Measurements from ENCODE around the gene SERPINI1.

SERPINI1 gene

GRCh38 chr3:167835359-167835758 lies 99.8 kb downstream of the SERPINI1 start:
- Histone ChIP-seq H3K4me1 (ENCODE audit: insufficient read depth, low read length) (no peaks in the 10 kb centered on the region), H3K27ac (ENCODE audit: low read length) (no peak overlapping the region), H3K36me3 (ENCODE audit: insufficient read depth, low read depth, low read length) (no peaks in the 10 kb centered on the region), H3K27me3 (ENCODE audit: insufficient read depth, low read length) (no peaks in the 10 kb centered on the region), H3K4me3 (ENCODE audit: low read length) (no peak overlapping the region), H3K9me3 (ENCODE audit: insufficient read depth, low read depth, low read length) (no peaks in the 10 kb centered on the region), H3K9ac (ENCODE audit: low read depth, low read length) (no peak overlapping the region)

GRCh38 chr3:167835953-167836352 lies 100.4 kb downstream of the SERPINI1 start:
- Histone ChIP-seq H3K27ac (ENCODE audit: low read length) (no peak overlapping the region), H3K36me3 (ENCODE audit: insufficient read depth, low read depth, low read length) (no peaks in the 10 kb centered on the region), H3K9ac (ENCODE audit: low read depth, low read length) (no peak overlapping the region), H3K4me3 (ENCODE audit: low read length) (no peak overlapping the region), H3K9me3 (ENCODE audit: insufficient read depth, low read depth, low read length) (no peaks in the 10 kb centered on the region), H3K27me3 (ENCODE audit: insufficient read depth, low read length) (no peaks in the 10 kb centered on the region), H3K4me1 (ENCODE audit: insufficient read depth, low read length) (no peaks in the 10 kb centered on the region)

- H3K27ac ChIP-seq (ENCODE audit: low read length), result no peak overlapping the region
- no peaks in the 10 kb centered on the region for H3K27me3 ChIP-seq (ENCODE audit: insufficient read depth, low read length)
- no peaks in the 10 kb centered on the region for H3K4me1 ChIP-seq (ENCODE audit: insufficient read depth, low read length)
- H3K9ac ChIP-seq (ENCODE audit: low read depth, low read length), result no peak overlapping the region
- H3K4me3 ChIP-seq (ENCODE audit: low read length), result no peak overlapping the region
- no peaks in the 10 kb centered on the region for H3K9me3 ChIP-seq (ENCODE audit: insufficient read depth, low read depth, low read length)
- no peaks in the 10 kb centered on the region for H3K36me3 ChIP-seq (ENCODE audit: insufficient read depth, low read depth, low read length)
These were observed 101.9 kb downstream of the SERPINI1 start for GRCh38 chr3:167837466-167837865.

- Histone ChIP-seq H3K9me3 (ENCODE audit: insufficient read depth, low read depth, low read length) (no peaks in the 10 kb centered on the region), H3K27me3 (ENCODE audit: insufficient read depth, low read length) (no peaks in the 10 kb centered on the region), H3K27ac (ENCODE audit: low read length) (no peak overlapping the region), H3K4me1 (ENCODE audit: insufficient read depth, low read length) (no peaks in the 10 kb centered on the region), H3K9ac (ENCODE audit: low read depth, low read length) (no peak overlapping the region), H3K4me3 (ENCODE audit: low read length) (no peak overlapping the region), H3K36me3 (ENCODE audit: insufficient read depth, low read depth, low read length) (no peaks in the 10 kb centered on the region)
These were observed 104.1 kb downstream of the SERPINI1 start for GRCh38 chr3:167839460-167840134.

DNA sequence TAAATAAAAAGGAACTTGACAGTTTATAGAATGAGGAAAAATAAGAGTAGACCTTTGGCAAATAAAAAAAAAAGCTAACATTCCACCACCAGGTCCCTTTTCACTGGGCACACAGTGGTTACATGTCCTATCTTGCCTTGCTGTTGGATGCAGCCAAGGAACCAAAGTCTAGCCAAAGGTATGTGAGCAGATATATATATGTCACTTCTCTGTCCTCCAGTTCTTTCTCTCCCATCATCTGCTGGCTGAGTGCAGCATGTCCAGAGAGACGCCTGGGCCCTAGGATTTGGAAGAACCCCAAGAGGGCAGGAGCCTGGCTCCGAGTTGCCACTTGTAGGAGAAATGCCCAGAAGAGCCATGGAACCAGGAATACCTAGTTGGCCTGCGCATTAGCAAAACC lies 104.7 kb downstream of the SERPINI1 start:
- H3K4me3 ChIP-seq (ENCODE audit: low read length), result no peak overlapping the region
- no peak overlapping the region for H3K9ac ChIP-seq (ENCODE audit: low read depth, low read length)
- no peaks in the 10 kb centered on the region for H3K36me3 ChIP-seq (ENCODE audit: insufficient read depth, low read depth, low read length)
- H3K4me1 ChIP-seq (ENCODE audit: insufficient read depth, low read length), result no peaks in the 10 kb centered on the region
- no peaks in the 10 kb centered on the region for H3K9me3 ChIP-seq (ENCODE audit: insufficient read depth, low read depth, low read length)
- H3K27me3 ChIP-seq (ENCODE audit: insufficient read depth, low read length), result no peaks in the 10 kb centered on the region
- H3K27ac ChIP-seq (ENCODE audit: low read length), result no peak overlapping the region

DNA sequence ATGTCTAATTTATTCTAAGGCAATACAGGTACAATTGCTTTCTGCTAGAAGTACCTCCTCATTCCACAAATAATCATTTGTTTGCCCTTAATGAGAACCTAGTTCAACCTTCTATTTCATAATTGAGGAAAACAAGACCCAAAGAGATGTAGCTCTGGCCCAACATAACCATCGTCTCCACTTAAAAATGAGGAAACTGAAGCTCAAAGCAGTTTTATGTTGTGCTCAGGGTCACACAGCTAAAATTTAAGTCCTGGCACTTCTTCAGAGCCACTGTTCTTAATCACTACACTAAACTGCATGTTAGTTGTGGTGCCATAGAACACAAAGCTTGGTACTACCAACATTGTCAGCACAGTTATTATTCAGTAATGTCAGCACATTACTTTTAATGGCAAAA lies 108.0 kb downstream of the SERPINI1 start:
- Histone ChIP-seq H3K27me3 (ENCODE audit: insufficient read depth, low read length) (no peaks in the 10 kb centered on the region), H3K27ac (ENCODE audit: low read length) (no peak overlapping the region), H3K9me3 (ENCODE audit: insufficient read depth, low read depth, low read length) (no peaks in the 10 kb centered on the region), H3K9ac (ENCODE audit: low read depth, low read length) (no peak overlapping the region), H3K4me3 (ENCODE audit: low read length) (no peak overlapping the region), H3K36me3 (ENCODE audit: insufficient read depth, low read depth, low read length) (no peaks in the 10 kb centered on the region), H3K4me1 (ENCODE audit: insufficient read depth, low read length) (no peaks in the 10 kb centered on the region)

- no peaks in the 10 kb centered on the region for H3K9me3 ChIP-seq (ENCODE audit: insufficient read depth, low read depth, low read length)
- no peaks in the 10 kb centered on the region for H3K4me1 ChIP-seq (ENCODE audit: insufficient read depth, low read length)
- no peak overlapping the region for H3K4me3 ChIP-seq (ENCODE audit: low read length)
- H3K9ac ChIP-seq (ENCODE audit: low read depth, low read length), result no peak overlapping the region
- H3K36me3 ChIP-seq (ENCODE audit: insufficient read depth, low read depth, low read length), result no peaks in the 10 kb centered on the region
- no peaks in the 10 kb centered on the region for H3K27me3 ChIP-seq (ENCODE audit: insufficient read depth, low read length)
- H3K27ac ChIP-seq (ENCODE audit: low read length), result no peak overlapping the region
These were observed 108.4 kb downstream of the SERPINI1 start for GRCh38 chr3:167843886-167844285.

DNA sequence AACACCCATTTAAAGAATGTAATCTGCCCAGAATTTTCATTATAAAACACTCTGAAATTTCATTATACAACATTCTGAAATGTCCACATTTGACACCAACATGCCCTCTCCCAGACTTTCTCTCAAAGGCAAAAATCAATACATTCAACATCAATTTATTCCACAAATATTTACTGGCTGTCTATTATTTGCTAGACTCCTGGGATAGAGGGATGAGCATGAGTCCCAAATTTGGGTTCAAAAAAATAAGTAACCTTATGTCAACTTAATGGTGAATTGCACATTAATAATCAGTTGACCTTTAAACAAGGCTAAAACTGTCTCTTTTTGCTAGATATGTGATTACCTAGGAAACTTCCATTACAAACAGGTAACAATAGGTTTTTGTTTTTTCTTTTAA lies 109.0 kb downstream of the SERPINI1 start:
- Histone ChIP-seq H3K4me3 (ENCODE audit: low read length) (no peak overlapping the region), H3K4me1 (ENCODE audit: insufficient read depth, low read length) (no peaks in the 10 kb centered on the region), H3K36me3 (ENCODE audit: insufficient read depth, low read depth, low read length) (no peaks in the 10 kb centered on the region), H3K9me3 (ENCODE audit: insufficient read depth, low read depth, low read length) (no peaks in the 10 kb centered on the region), H3K27me3 (ENCODE audit: insufficient read depth, low read length) (no peaks in the 10 kb centered on the region), H3K9ac (ENCODE audit: low read depth, low read length) (no peak overlapping the region), H3K27ac (ENCODE audit: low read length) (no peak overlapping the region)

DNA sequence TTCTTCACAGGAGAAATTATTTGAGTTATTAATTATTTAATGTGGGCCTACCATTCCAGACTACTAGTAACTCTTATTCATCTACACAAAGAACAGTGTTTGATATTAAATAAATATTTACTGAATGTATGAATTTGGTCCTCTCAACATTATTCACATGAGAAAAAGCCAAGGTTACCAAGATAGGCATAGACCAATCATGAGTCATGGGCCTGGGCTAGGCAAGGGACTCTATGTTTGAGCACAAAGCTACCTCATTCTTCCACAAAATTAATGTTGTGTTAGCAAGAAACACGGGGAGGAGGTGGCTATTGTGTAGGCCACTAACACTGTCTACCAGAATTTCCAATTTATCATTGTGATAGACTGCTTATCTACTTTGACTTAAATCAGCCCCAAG lies 115.7 kb downstream of the SERPINI1 start:
- H3K4me1 ChIP-seq (ENCODE audit: insufficient read depth, low read length), result no peaks in the 10 kb centered on the region
- H3K9me3 ChIP-seq (ENCODE audit: insufficient read depth, low read depth, low read length), result no peaks in the 10 kb centered on the region
- no peak overlapping the region for H3K4me3 ChIP-seq (ENCODE audit: low read length)
- no peaks in the 10 kb centered on the region for H3K36me3 ChIP-seq (ENCODE audit: insufficient read depth, low read depth, low read length)
- H3K9ac ChIP-seq (ENCODE audit: low read depth, low read length), result no peak overlapping the region
- no peak overlapping the region for H3K27ac ChIP-seq (ENCODE audit: low read length)
- no peaks in the 10 kb centered on the region for H3K27me3 ChIP-seq (ENCODE audit: insufficient read depth, low read length)

- no peak overlapping the region for H3K27ac ChIP-seq (ENCODE audit: low read length)
- no peak overlapping the region for H3K9ac ChIP-seq (ENCODE audit: low read depth, low read length)
- no peaks in the 10 kb centered on the region for H3K36me3 ChIP-seq (ENCODE audit: insufficient read depth, low read depth, low read length)
- H3K27me3 ChIP-seq (ENCODE audit: insufficient read depth, low read length), result no peaks in the 10 kb centered on the region
- no peak overlapping the region for H3K4me3 ChIP-seq (ENCODE audit: low read length)
- H3K4me1 ChIP-seq (ENCODE audit: insufficient read depth, low read length), result no peaks in the 10 kb centered on the region
- no peaks in the 10 kb centered on the region for H3K9me3 ChIP-seq (ENCODE audit: insufficient read depth, low read depth, low read length)
These were observed 116.2 kb downstream of the SERPINI1 start for GRCh38 chr3:167851749-167852148.

DNA sequence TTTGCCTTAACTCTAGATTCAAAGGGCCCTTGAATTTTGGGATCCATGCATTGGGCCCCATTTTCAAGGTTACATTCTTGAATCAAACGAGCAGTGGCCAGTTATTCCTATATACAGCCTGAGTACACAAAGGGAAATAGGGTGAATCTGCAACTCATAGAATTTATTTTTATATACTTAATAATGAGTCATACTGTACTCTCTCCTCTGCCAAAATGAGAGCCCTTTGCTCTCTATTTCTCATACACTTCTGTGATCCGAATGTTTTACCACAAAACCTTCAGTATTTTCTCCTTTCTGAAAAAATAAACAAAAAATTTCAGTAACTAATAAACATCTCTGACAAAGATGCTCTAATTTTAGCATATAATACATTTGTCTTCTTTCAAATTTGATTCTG lies 116.7 kb downstream of the SERPINI1 start:
- no peaks in the 10 kb centered on the region for H3K9me3 ChIP-seq (ENCODE audit: insufficient read depth, low read depth, low read length)
- no peak overlapping the region for H3K9ac ChIP-seq (ENCODE audit: low read depth, low read length)
- H3K4me3 ChIP-seq (ENCODE audit: low read length), result no peak overlapping the region
- H3K27me3 ChIP-seq (ENCODE audit: insufficient read depth, low read length), result no peaks in the 10 kb centered on the region
- H3K4me1 ChIP-seq (ENCODE audit: insufficient read depth, low read length), result no peaks in the 10 kb centered on the region
- no peak overlapping the region for H3K27ac ChIP-seq (ENCODE audit: low read length)
- H3K36me3 ChIP-seq (ENCODE audit: insufficient read depth, low read depth, low read length), result no peaks in the 10 kb centered on the region

- H3K27me3 ChIP-seq (ENCODE audit: insufficient read depth, low read length), result no peaks in the 10 kb centered on the region
- no peaks in the 10 kb centered on the region for H3K9me3 ChIP-seq (ENCODE audit: insufficient read depth, low read depth, low read length)
- H3K27ac ChIP-seq (ENCODE audit: low read length), result no peak overlapping the region
- no peaks in the 10 kb centered on the region for H3K36me3 ChIP-seq (ENCODE audit: insufficient read depth, low read depth, low read length)
- no peaks in the 10 kb centered on the region for H3K4me1 ChIP-seq (ENCODE audit: insufficient read depth, low read length)
- H3K4me3 ChIP-seq (ENCODE audit: low read length), result no peak overlapping the region
- H3K9ac ChIP-seq (ENCODE audit: low read depth, low read length), result no peak overlapping the region
These were observed 118.5 kb downstream of the SERPINI1 start for GRCh38 chr3:167854063-167854462.
